GM23338 (cell line): ENCODE data around the gene SPRR2E. TPM values are rescaled to one million over a fixed set of nuclear protein-coding genes. Genes with fewer than 3 reads are reported as not detected.

Source experiments
- ATAC-seq: fragments of 200-7000 bp; cut with Tn5 transposase; 3 replicates; pipeline ENCODE4 v1.9.1; 2020
- DNase-seq: peaks from one replicate; pipeline ENCODE4 v3.0.0-alpha.2; 2015; ENCODE audit warnings: low spot score
- H2AFZ ChIP-seq: fragments of 200-600 bp; sonication (generic); 2 replicates; pipeline ENCODE4 v1.8.0; 2016; ENCODE audit warnings: antibody characterized with exemption, mild to moderate bottlenecking, moderate library complexity
- H3F3A ChIP-seq: fragments of 200-600 bp; sonication (generic); replicated peaks from 2 replicates; pipeline ENCODE4 v1.8.0; 2017; ENCODE audit warnings: antibody characterized with exemption, mixed run types, low read depth
- H3K27ac ChIP-seq: fragments of 200-600 bp; sonication (generic); 2 replicates; pipeline ENCODE4 v1.6.1; 2016; ENCODE audit warnings: low read depth
- H3K27me3 ChIP-seq: fragments of 200-600 bp; sonication (generic); 2 replicates; pipeline ENCODE4 v1.8.0; 2016; ENCODE audit warnings: mild to moderate bottlenecking, mixed run types, moderate library complexity; ENCODE audit not compliant: insufficient read depth
- H3K36me3 ChIP-seq: fragments of 200-600 bp; sonication (generic); 2 replicates; pipeline ENCODE4 v1.8.0; 2016; ENCODE audit warnings: mild to moderate bottlenecking; ENCODE audit not compliant: insufficient read depth
- H3K4me1 ChIP-seq: fragments of 200-600 bp; sonication (generic); 2 replicates; pipeline ENCODE4 v1.8.0; 2016; ENCODE audit warnings: mild to moderate bottlenecking, moderate library complexity; ENCODE audit not compliant: insufficient read depth
- H3K4me2 ChIP-seq: fragments of 200-600 bp; sonication (generic); 2 replicates; pipeline ENCODE4 v1.7.1; 2017; ENCODE audit warnings: mixed run types
- H3K4me3 ChIP-seq: fragments of 200-600 bp; sonication (generic); 2 replicates; pipeline ENCODE4 v1.6.1; 2016; ENCODE audit warnings: mixed run types
- H3K79me2 ChIP-seq: fragments of 200-600 bp; sonication (generic); replicated peaks from 2 replicates; pipeline ENCODE4 v1.8.0; 2017; ENCODE audit warnings: mild to moderate bottlenecking; ENCODE audit not compliant: insufficient read depth
- H3K9me2 ChIP-seq: fragments of 200-600 bp; sonication (generic); 2 replicates; pipeline ENCODE4 v1.8.0; 2017; ENCODE audit not compliant: insufficient read depth
- H4K20me1 ChIP-seq: fragments of 200-600 bp; sonication (generic); replicated peaks from 2 replicates; pipeline ENCODE4 v1.8.0; 2017; ENCODE audit warnings: mild to moderate bottlenecking; ENCODE audit not compliant: insufficient read depth
- H3K27ac Mint-ChIP-seq: 2 replicates; pipeline ENCODE4 v1.8.0; 2020; ENCODE audit warnings: inconsistent platforms, mild to moderate bottlenecking, moderate library complexity, mixed read lengths
- H3K27me3 Mint-ChIP-seq: 3 replicates; pipeline ENCODE4 v1.8.0; 2022; ENCODE audit warnings: low read depth, mild to moderate bottlenecking, moderate library complexity, mixed read lengths, inconsistent platforms; ENCODE audit not compliant: insufficient read depth, poor library complexity
- H3K36me3 Mint-ChIP-seq: 3 replicates; pipeline ENCODE4 v1.8.0; 2021; ENCODE audit warnings: low read depth, mild to moderate bottlenecking, inconsistent platforms, moderate library complexity, mixed read lengths
- H3K4me1 Mint-ChIP-seq: 3 replicates; pipeline ENCODE4 v1.8.0; 2020; ENCODE audit warnings: mild to moderate bottlenecking, inconsistent platforms, mixed read lengths
- H3K4me3 Mint-ChIP-seq: 3 replicates; pipeline ENCODE4 v1.8.0; 2021; ENCODE audit warnings: moderate library complexity, mild to moderate bottlenecking, inconsistent platforms, mixed read lengths
- H3K9me3 Mint-ChIP-seq: 3 replicates; pipeline ENCODE4 v1.8.0; 2020; ENCODE audit warnings: moderate library complexity, mild to moderate bottlenecking, inconsistent platforms, mixed read lengths
- CREB1 ChIP-seq: fragments of 250-450 bp; sonication (Bioruptor Pico); IDR thresholded peaks from 2 replicates; pipeline ENCODE4 v1.5.0; 2020; ENCODE audit warnings: low read depth, mild to moderate bottlenecking, moderate library complexity
- EZH2 ChIP-seq: fragments of 200-600 bp; sonication (generic); IDR thresholded peaks from one replicate; pipeline ENCODE4 v1.8.0; 2017; ENCODE audit warnings: antibody characterized with exemption, mild to moderate bottlenecking, low read depth; ENCODE audit not compliant: unreplicated experiment
- JUNB ChIP-seq: IDR thresholded peaks from one replicate; pipeline ENCODE4 v1.6.1; 2016; ENCODE audit warnings: antibody characterized with exemption; ENCODE audit not compliant: unreplicated experiment
- STAT1 ChIP-seq: IDR thresholded peaks from one replicate; pipeline ENCODE4 v1.6.1; 2016; ENCODE audit warnings: antibody characterized with exemption; ENCODE audit not compliant: unreplicated experiment
- ZNF114 ChIP-seq: fragments of 250-450 bp; sonication (Bioruptor Pico); IDR thresholded peaks from 2 replicates; pipeline ENCODE4 v1.5.0; 2020; ENCODE audit warnings: mild to moderate bottlenecking, moderate library complexity
- ZNF331 ChIP-seq: fragments of 250-450 bp; sonication (Bioruptor Pico); IDR thresholded peaks from 2 replicates; pipeline ENCODE4 v1.5.0; 2020; ENCODE audit warnings: low read depth, mild to moderate bottlenecking, moderate library complexity
- polyA plus RNA-seq: library from polyadenylated mRNA; unstranded; fragments of >200 nt; fragmentation: Nextera tagmentation; extraction: Ambion mirVana; gene quantifications from 2 replicates; pipeline ENCODE4 v1.2.1, GENCODE V29; 2016
- total RNA-seq: library from RNA; depleted of rRNA; stranded (reverse); fragments of >200 nt; shearing (Covaris generic); gene quantifications from 2 replicates; pipeline ENCODE4 v1.2.3, GENCODE V29; 2014
- TF ChIP-seq, protein P1 (sequence below), 2 experiments: fragments of 200-600 bp in 1 of 2; sonication (generic) in 1 of 2; conservative IDR thresholded peaks; 2 replicates each; pipeline versions ENCODE4 v1.5.1 to v1.6.1; 2016 to 2017; ENCODE audit warnings: antibody characterized with exemption in 2 of 2, low read depth in 2 of 2, mild to moderate bottlenecking in 2 of 2, moderate library complexity in 1 of 2
- TF ChIP-seq, protein P2 (sequence below): IDR thresholded peaks from 2 replicates; pipeline ENCODE4 v1.6.1; 2016; ENCODE audit warnings: antibody characterized with exemption
- TF ChIP-seq, protein P3 (sequence below): IDR thresholded peaks from one replicate; pipeline ENCODE4 v1.6.1; 2018; ENCODE audit warnings: antibody characterized with exemption; ENCODE audit not compliant: unreplicated experiment
- TF ChIP-seq, protein P4 (sequence below): fragments of 250-450 bp; sonication (Bioruptor Pico); IDR thresholded peaks from 2 replicates; pipeline ENCODE4 v1.5.0; 2020; ENCODE audit warnings: mild to moderate bottlenecking, moderate library complexity

SPRR2E gene
- total and polyA plus RNA-seq, 2 experiments from 2014 or later, result not detected

DNA sequence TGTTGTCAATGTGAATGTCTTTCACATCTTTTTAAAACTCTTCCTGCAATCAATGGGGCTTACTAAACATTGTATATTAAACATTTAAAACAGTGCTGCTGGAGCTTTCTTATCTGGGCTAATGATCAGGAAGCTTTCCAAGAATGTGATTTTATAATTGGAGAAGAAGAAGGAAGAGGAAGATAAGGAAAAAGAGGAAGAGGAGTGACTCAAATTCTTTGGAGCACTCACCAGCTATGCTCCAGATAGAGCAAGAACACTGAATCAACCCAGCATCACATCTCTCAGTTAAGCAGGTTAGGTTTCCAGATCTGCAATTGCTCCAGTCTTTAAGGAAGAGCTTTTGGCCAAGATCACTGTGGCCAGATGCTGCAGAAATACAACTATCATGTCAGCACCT lies 1.4 kb upstream of the SPRR2E start (continued):
- TF ChIP-seq, protein P1, sequence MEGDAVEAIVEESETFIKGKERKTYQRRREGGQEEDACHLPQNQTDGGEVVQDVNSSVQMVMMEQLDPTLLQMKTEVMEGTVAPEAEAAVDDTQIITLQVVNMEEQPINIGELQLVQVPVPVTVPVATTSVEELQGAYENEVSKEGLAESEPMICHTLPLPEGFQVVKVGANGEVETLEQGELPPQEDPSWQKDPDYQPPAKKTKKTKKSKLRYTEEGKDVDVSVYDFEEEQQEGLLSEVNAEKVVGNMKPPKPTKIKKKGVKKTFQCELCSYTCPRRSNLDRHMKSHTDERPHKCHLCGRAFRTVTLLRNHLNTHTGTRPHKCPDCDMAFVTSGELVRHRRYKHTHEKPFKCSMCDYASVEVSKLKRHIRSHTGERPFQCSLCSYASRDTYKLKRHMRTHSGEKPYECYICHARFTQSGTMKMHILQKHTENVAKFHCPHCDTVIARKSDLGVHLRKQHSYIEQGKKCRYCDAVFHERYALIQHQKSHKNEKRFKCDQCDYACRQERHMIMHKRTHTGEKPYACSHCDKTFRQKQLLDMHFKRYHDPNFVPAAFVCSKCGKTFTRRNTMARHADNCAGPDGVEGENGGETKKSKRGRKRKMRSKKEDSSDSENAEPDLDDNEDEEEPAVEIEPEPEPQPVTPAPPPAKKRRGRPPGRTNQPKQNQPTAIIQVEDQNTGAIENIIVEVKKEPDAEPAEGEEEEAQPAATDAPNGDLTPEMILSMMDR (conservative IDR thresholded peaks at IDR 0.05; ENCODE audit: low read depth in 2 of 2), result no peak

DNA sequence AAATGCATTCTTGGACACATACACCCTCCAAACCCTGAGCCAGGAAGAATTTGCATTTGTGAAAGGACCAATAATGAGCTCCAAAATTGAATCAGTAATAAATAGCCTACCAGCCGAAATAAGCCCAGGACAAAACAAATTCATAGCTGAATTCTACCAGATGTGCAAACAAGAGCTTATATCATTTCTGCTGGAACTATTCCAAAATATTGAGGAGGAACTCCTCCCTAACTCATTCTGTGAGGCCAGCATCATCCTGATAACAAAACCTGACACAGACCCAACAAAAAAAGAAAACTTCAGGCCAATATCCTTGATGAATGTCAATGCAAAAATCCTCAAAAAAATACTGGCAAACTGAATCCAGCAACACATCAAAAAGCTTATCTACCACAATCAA lies 6.7 kb downstream of the SPRR2E start:
- ATAC-seq (no peak), DNase-seq (no peak)
- Histone ChIP-seq H3K9me2 (0 out of 2 replicates have a peak, but pooled peaks cover 3% of the 10 kb centered on the region), H3K4me3 (no peak overlapping the region), H3K27me3 (no peaks in the 10 kb centered on the region), H3K79me2 (no peaks in the 10 kb centered on the region), H3K4me1 (no peaks in the 10 kb centered on the region), H3K27ac (no peak overlapping the region), H2AFZ (no peak overlapping the region), H3K36me3 (no peaks in the 10 kb centered on the region), H4K20me1 (no peaks in the 10 kb centered on the region), H3K4me2 (no peak overlapping the region), H3F3A (no peaks in the 10 kb centered on the region)
- H3K4me3 Mint-ChIP-seq, result no peak overlapping the region
- peaks cover 9% of the 10 kb centered on the region; the same call in 2 of the 3 replicates for H3K4me1 Mint-ChIP-seq
- H3K27ac Mint-ChIP-seq, result no peak overlapping the region
- no peaks in the 10 kb centered on the region; the same call in 2 of the 3 replicates for H3K9me3 Mint-ChIP-seq
- H3K27me3 Mint-ChIP-seq, result no peaks in the 10 kb centered on the region
- H3K36me3 Mint-ChIP-seq, result peaks cover 2% of the 10 kb centered on the region; the same call in 1 of the 3 replicates
- TF ChIP-seq, protein P2, sequence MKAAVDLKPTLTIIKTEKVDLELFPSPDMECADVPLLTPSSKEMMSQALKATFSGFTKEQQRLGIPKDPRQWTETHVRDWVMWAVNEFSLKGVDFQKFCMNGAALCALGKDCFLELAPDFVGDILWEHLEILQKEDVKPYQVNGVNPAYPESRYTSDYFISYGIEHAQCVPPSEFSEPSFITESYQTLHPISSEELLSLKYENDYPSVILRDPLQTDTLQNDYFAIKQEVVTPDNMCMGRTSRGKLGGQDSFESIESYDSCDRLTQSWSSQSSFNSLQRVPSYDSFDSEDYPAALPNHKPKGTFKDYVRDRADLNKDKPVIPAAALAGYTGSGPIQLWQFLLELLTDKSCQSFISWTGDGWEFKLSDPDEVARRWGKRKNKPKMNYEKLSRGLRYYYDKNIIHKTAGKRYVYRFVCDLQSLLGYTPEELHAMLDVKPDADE, result no peak
- TF ChIP-seq CREB1 (CRISPR knock-in tag), result no peak
- no peak for TF ChIP-seq EZH2
- no peak for TF ChIP-seq JUNB
- TF ChIP-seq STAT1, result no peak
- TF ChIP-seq ZNF331 (CRISPR knock-in tag), result no peak
- TF ChIP-seq, protein P3, sequence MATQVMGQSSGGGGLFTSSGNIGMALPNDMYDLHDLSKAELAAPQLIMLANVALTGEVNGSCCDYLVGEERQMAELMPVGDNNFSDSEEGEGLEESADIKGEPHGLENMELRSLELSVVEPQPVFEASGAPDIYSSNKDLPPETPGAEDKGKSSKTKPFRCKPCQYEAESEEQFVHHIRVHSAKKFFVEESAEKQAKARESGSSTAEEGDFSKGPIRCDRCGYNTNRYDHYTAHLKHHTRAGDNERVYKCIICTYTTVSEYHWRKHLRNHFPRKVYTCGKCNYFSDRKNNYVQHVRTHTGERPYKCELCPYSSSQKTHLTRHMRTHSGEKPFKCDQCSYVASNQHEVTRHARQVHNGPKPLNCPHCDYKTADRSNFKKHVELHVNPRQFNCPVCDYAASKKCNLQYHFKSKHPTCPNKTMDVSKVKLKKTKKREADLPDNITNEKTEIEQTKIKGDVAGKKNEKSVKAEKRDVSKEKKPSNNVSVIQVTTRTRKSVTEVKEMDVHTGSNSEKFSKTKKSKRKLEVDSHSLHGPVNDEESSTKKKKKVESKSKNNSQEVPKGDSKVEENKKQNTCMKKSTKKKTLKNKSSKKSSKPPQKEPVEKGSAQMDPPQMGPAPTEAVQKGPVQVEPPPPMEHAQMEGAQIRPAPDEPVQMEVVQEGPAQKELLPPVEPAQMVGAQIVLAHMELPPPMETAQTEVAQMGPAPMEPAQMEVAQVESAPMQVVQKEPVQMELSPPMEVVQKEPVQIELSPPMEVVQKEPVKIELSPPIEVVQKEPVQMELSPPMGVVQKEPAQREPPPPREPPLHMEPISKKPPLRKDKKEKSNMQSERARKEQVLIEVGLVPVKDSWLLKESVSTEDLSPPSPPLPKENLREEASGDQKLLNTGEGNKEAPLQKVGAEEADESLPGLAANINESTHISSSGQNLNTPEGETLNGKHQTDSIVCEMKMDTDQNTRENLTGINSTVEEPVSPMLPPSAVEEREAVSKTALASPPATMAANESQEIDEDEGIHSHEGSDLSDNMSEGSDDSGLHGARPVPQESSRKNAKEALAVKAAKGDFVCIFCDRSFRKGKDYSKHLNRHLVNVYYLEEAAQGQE, result no peak
- TF ChIP-seq, protein P1 (conservative IDR thresholded peaks at IDR 0.05; ENCODE audit: low read depth in 2 of 2), result no peak
- TF ChIP-seq, protein P4, sequence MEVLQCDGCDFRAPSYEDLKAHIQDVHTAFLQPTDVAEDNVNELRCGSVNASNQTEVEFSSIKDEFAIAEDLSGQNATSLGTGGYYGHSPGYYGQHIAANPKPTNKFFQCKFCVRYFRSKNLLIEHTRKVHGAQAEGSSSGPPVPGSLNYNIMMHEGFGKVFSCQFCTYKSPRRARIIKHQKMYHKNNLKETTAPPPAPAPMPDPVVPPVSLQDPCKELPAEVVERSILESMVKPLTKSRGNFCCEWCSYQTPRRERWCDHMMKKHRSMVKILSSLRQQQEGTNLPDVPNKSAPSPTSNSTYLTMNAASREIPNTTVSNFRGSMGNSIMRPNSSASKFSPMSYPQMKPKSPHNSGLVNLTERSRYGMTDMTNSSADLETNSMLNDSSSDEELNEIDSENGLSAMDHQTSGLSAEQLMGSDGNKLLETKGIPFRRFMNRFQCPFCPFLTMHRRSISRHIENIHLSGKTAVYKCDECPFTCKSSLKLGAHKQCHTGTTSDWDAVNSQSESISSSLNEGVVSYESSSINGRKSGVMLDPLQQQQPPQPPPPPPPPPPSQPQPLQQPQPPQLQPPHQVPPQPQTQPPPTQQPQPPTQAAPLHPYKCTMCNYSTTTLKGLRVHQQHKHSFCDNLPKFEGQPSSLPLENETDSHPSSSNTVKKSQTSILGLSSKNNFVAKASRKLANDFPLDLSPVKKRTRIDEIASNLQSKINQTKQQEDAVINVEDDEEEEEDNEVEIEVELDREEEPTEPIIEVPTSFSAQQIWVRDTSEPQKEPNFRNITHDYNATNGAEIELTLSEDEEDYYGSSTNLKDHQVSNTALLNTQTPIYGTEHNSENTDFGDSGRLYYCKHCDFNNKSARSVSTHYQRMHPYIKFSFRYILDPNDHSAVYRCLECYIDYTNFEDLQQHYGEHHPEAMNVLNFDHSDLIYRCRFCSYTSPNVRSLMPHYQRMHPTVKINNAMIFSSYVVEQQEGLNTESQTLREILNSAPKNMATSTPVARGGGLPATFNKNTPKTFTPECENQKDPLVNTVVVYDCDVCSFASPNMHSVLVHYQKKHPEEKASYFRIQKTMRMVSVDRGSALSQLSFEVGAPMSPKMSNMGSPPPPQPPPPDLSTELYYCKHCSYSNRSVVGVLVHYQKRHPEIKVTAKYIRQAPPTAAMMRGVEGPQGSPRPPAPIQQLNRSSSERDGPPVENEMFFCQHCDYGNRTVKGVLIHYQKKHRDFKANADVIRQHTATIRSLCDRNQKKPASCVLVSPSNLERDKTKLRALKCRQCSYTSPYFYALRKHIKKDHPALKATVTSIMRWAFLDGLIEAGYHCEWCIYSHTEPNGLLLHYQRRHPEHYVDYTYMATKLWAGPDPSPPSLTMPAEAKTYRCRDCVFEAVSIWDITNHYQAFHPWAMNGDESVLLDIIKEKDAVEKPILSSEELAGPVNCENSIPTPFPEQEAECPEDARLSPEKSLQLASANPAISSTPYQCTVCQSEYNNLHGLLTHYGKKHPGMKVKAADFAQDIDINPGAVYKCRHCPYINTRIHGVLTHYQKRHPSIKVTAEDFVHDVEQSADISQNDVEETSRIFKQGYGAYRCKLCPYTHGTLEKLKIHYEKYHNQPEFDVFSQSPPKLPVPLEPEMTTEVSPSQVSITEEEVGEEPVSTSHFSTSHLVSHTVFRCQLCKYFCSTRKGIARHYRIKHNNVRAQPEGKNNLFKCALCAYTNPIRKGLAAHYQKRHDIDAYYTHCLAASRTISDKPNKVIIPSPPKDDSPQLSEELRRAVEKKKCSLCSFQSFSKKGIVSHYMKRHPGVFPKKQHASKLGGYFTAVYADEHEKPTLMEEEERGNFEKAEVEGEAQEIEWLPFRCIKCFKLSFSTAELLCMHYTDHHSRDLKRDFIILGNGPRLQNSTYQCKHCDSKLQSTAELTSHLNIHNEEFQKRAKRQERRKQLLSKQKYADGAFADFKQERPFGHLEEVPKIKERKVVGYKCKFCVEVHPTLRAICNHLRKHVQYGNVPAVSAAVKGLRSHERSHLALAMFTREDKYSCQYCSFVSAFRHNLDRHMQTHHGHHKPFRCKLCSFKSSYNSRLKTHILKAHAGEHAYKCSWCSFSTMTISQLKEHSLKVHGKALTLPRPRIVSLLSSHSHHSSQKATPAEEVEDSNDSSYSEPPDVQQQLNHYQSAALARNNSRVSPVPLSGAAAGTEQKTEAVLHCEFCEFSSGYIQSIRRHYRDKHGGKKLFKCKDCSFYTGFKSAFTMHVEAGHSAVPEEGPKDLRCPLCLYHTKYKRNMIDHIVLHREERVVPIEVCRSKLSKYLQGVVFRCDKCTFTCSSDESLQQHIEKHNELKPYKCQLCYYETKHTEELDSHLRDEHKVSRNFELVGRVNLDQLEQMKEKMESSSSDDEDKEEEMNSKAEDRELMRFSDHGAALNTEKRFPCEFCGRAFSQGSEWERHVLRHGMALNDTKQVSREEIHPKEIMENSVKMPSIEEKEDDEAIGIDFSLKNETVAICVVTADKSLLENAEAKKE, result no peak
- TF ChIP-seq ZNF114 (CRISPR knock-in tag), result no peak
